Activated CD8-positive, alpha-beta T cell treated with anti-CD3 and anti-CD28 coated beads for 36 hours (primary cell): ENCODE measurements around the gene PDXP. TPM values are rescaled to one million over a fixed set of nuclear protein-coding genes. Genes with fewer than 3 reads are reported as not detected.
A peak's percentile ranks its signal among the peaks of the same experiment; 100 is the strongest.

Experiments
- ATAC-seq: fragments of 200-7000 bp; cut with Tn5 transposase; one replicate; pipeline ENCODE4 v1.10.0; 2021; ENCODE audit warnings: mild to moderate bottlenecking, moderate library complexity
- CTCF ChIA-PET: fragments of 350-600 bp; sonication (Branson Sonifier 250); formaldehyde crosslinking; loops from one replicate; lab custom pipeline; 2021; ENCODE audit warnings: antibody characterized with exemption; lab: Charles Lee
- POLR2A ChIA-PET: fragments of 350-600 bp; sonication (Branson Sonifier 250); formaldehyde crosslinking; loops from one replicate; lab custom pipeline; 2021; ENCODE audit warnings: antibody characterized with exemption; lab: Charles Lee
- DNase-seq: peaks from one replicate; pipeline ENCODE4 v3.0.0-alpha.2; 2020
- H3K27ac Mint-ChIP-seq: one replicate; pipeline ENCODE4 v1.8.0; 2021; ENCODE audit warnings: mild to moderate bottlenecking, mixed read lengths
- H3K27me3 Mint-ChIP-seq: one replicate; pipeline ENCODE4 v1.8.0; 2021; ENCODE audit warnings: mixed read lengths
- H3K36me3 Mint-ChIP-seq: one replicate; pipeline ENCODE4 v1.8.0; 2021; ENCODE audit warnings: low read depth, mixed read lengths
- H3K4me1 Mint-ChIP-seq: one replicate; pipeline ENCODE4 v1.8.0; 2021; ENCODE audit warnings: low read depth, mixed read lengths
- H3K4me3 Mint-ChIP-seq: one replicate; pipeline ENCODE4 v1.8.0; 2021; ENCODE audit warnings: mild to moderate bottlenecking, moderate library complexity, mixed read lengths
- H3K9me3 Mint-ChIP-seq: one replicate; pipeline ENCODE4 v1.8.0; 2021; ENCODE audit warnings: mixed read lengths
- intact Hi-C: fragments of 100-400 bp; cut with micrococcal nuclease; formaldehyde crosslinking; loops from one replicate; pipeline ENCODE4 v1.10.0; 2022
- total RNA-seq, 2 experiments: library from RNA; stranded (reverse); gene quantifications; one replicate each; pipeline ENCODE4 v1.2.3, GENCODE V29; 2021
- TF ChIP-seq, protein P1 (sequence below): fragments of 200-600 bp; IDR thresholded peaks from one replicate; pipeline ENCODE4 v1.8.0; 2022; ENCODE audit warnings: antibody characterized with exemption, mild to moderate bottlenecking

PDXP gene
- total RNA-seq, 2 experiments from 2014 or later: 51.3 to 51.5 TPM

DNA sequence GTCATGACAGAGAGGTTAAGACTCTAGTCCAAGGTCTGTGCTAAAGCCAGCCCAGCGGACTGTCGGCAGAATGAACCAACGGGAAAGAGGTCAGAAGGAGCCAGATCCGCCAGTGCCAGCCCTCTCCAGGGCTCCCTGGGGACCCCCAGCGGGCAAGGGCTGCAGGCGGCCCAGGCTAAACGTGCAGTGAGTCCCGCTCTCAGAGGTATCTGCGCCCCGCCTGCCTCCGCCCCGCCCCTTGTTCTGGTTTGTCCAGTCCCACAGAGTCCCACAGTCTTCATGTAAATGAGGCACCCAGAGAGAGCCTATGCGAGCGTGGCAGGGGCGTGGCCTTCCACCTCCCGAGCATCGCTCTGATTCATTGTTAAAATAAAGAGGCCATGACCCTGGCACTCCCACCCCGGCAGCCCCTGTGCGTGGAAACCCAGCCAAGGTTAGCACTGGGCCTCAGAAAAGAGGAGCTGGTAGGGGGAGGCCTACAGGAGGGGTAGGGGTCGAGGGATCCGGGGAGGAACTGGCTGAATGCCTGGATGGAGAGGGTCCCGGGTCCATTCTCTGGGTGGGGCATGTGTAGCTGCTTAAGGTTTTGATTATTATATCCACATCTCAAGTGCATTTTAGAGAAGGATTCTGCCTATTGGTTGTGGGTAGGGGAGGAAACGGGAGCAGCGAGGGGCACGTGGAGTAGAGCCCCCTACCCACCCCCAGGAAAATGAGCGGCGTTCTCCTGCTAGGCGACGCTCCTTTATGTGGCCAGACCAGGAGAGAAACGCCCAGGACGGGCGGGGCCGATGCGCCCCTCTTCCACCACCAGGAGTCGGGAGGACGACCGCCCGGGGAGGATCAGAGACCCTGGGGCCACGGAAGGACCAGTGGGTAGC is 38.4 kb downstream of the PDXP start, which contains the start of gene TRIOBP:
Gene TRIOBP, plus strand, starts transcription at position 392 of the 881 bp plus-strand sequence. CDS start 4,318 bp downstream, outside the sequence.
- DNase-seq (peak; percentile 98), ATAC-seq (peak; percentile 99)
- H3K4me1 Mint-ChIP-seq: peaks cover 14% of the 10 kb centered on the region
- H3K27ac Mint-ChIP-seq: peak within 1 kb of the TSS; percentile 24
- H3K36me3 Mint-ChIP-seq: peaks cover 18% of the 10 kb centered on the region
- no peaks in the 10 kb centered on the region for H3K9me3 Mint-ChIP-seq
- no peaks in the 10 kb centered on the region for H3K27me3 Mint-ChIP-seq
- CTCF ChIA-PET: interaction anchor here (0.6 to 2.7 kb wide), 9 partner anchors 10 to 112 kb away, joined by 3 to 20 read pairs (median 4); partner anchors contain the start of gene NOL12
- POLR2A ChIA-PET: interaction anchor here (0.8 to 2.1 kb wide), 8 partner anchors 10 to 89 kb away, joined by 3 to 11 read pairs (median 4); partner anchors contain the start of genes GGA1 and NOL12
- peak within 1 kb of the TSS; percentile 65 for H3K4me3 Mint-ChIP-seq
- intact Hi-C loops: no loop called here
- TF ChIP-seq, protein P1, sequence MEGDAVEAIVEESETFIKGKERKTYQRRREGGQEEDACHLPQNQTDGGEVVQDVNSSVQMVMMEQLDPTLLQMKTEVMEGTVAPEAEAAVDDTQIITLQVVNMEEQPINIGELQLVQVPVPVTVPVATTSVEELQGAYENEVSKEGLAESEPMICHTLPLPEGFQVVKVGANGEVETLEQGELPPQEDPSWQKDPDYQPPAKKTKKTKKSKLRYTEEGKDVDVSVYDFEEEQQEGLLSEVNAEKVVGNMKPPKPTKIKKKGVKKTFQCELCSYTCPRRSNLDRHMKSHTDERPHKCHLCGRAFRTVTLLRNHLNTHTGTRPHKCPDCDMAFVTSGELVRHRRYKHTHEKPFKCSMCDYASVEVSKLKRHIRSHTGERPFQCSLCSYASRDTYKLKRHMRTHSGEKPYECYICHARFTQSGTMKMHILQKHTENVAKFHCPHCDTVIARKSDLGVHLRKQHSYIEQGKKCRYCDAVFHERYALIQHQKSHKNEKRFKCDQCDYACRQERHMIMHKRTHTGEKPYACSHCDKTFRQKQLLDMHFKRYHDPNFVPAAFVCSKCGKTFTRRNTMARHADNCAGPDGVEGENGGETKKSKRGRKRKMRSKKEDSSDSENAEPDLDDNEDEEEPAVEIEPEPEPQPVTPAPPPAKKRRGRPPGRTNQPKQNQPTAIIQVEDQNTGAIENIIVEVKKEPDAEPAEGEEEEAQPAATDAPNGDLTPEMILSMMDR: peak; percentile 46

DNA sequence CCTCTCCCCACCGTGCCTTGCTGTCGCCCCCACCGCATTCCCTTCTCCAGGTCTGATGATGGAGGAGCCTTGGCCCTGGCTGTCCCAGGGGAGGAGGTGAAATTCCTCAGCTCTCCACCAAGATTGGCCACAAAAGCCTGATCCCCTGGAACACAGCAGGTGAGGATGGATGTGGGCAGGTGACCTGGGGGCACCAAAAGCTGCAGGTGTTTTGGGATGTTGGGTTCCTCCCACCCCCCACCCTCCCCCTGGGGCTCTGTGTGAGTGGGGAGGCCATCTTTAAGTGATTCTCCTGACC is 39.0 kb downstream of the PDXP start:
- CTCF ChIA-PET: interaction anchor here (0.6 to 2.7 kb wide), 4 partner anchors 10 to 112 kb away, joined by 3 to 20 read pairs (median 4); no protein-coding TSS in a partner anchor
- peak overlapping the region; percentile 65 for H3K4me3 Mint-ChIP-seq
- H3K36me3 Mint-ChIP-seq: peaks cover 14% of the 10 kb centered on the region
- no peaks in the 10 kb centered on the region for H3K27me3 Mint-ChIP-seq
- DNase-seq (no peak), ATAC-seq (no peak)
- peaks cover 14% of the 10 kb centered on the region for H3K4me1 Mint-ChIP-seq
- POLR2A ChIA-PET: interaction anchor here (0.7 to 2.1 kb wide), 5 partner anchors 9 to 79 kb away, joined by 3 to 5 read pairs (median 3); partner anchors contain the start of gene NOL12
- no peak overlapping the region for H3K27ac Mint-ChIP-seq
- intact Hi-C loops: no loop called here
- no peaks in the 10 kb centered on the region for H3K9me3 Mint-ChIP-seq
- TF ChIP-seq, protein P1: no peak

DNA sequence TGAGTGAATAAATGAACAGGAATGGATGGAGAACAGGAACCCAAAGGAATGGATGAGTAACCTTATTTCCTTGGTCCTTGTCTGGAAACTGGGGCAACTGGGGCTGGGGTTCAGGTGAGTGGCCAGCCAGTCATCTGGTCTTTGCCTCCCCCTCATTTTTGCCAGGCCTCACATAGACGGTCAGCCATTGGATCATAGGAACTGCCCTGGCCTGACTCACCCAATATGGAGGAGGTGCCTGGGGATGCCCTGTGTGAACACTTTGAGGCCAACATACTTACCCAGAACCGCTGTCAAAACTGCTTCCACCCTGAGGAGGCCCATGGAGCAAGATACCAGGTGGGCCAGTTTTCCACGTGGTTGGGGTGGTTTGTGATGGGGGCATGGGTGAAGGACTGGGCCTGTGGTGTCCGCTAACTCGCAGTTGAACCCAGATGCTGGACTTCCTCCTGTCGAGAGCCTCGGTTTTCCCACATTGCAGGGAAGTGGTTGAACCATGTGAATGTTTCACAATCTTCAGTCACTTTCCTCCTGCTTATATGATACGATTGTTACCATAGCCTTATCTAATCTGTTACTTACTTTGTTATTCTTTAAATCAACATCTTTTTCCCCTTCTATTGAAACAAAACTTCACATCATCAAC is 42.7 kb downstream of the PDXP start:
- ChIA-PET POLR2A (no interaction called here), CTCF (no interaction called here)
- Mint-ChIP-seq H3K9me3 (no peaks in the 10 kb centered on the region), H3K36me3 (peaks cover 8% of the 10 kb centered on the region), H3K4me1 (peaks cover 8% of the 10 kb centered on the region), H3K27me3 (no peaks in the 10 kb centered on the region), H3K4me3 (no peak overlapping the region), H3K27ac (no peak overlapping the region)
- TF ChIP-seq, protein P1: no peak
- intact Hi-C loops: no loop called here
- no peak for ATAC-seq
- no peak for DNase-seq

DNA sequence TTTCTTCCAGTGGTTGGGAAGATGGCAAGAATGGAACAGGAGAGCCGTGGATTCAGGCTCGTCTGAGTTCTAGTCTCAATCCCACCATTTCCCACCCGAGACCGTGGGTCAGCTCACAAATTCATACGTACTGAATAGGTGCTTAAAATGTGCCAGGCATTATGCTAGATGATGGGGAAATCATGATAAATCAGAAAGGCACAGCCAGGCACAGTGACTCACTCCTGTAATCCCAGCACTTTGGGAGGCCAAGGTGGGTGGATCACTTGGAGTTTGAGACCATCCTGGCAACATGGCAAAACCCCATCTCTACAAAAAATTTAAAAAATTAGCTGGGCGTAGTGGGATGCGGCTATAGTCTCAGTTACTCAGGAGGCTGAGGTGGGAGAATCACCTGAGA is 45.4 kb downstream of the PDXP start:
- CTCF ChIA-PET: no interaction called here

More for the DNA sequence above, 45.4 kb downstream of the PDXP start:
- no peak overlapping the region for H3K27ac Mint-ChIP-seq
- intact Hi-C loops: no loop called here
- H3K4me1 Mint-ChIP-seq: no peaks in the 10 kb centered on the region
- DNase-seq (no peak), ATAC-seq (no peak)
- TF ChIP-seq, protein P1: no peak
- H3K9me3 Mint-ChIP-seq: no peaks in the 10 kb centered on the region
- peaks cover 8% of the 10 kb centered on the region for H3K36me3 Mint-ChIP-seq
- POLR2A ChIA-PET: interaction anchor here (0.7 kb wide), 1 partner anchor 18 kb away, joined by 3 read pairs; the partner anchor contains the start of gene NOL12
- no peak overlapping the region for H3K4me3 Mint-ChIP-seq
- no peaks in the 10 kb centered on the region for H3K27me3 Mint-ChIP-seq
